NOMO-1 treated with dmso at 0.1 percent for 144 hours (cell line): Measurements from ENCODE around the gene VSNL1.

Source experiments
- DNase-seq: peaks from one replicate; lab custom pipeline; 2025; ENCODE audit not compliant: unreplicated experiment; lab: John Stamatoyannopoulos, UW

VSNL1 gene

GRCh38 chr2:17610521-17610920, 70.0 kb downstream of the VSNL1 start:
- no peak for DNase-seq

GRCh38 chr2:17611036-17611435, 70.5 kb downstream of the VSNL1 start:
- no peak for DNase-seq

- DNase-seq: no peak
These were observed 73.9 kb downstream of the VSNL1 start for GRCh38 chr2:17614174-17614930.

- no peak for DNase-seq
These were observed 74.7 kb downstream of the VSNL1 start for GRCh38 chr2:17615147-17615546.

- no peak for DNase-seq
These were observed 75.3 kb downstream of the VSNL1 start for GRCh38 chr2:17615728-17616351.

- no peak for DNase-seq
These were observed 75.9 kb downstream of the VSNL1 start for GRCh38 chr2:17616405-17616804.

GRCh38 chr2:17617516-17617915, 77.0 kb downstream of the VSNL1 start:
- DNase-seq: no peak

GRCh38 chr2:17617955-17618354, 77.5 kb downstream of the VSNL1 start:
- DNase-seq: no peak

- DNase-seq: no peak
These were observed 79.8 kb downstream of the VSNL1 start for GRCh38 chr2:17620280-17620679.

- DNase-seq: no peak
These were observed 80.3 kb downstream of the VSNL1 start for GRCh38 chr2:17620841-17621240.

GRCh38 chr2:17621781-17622180, 81.3 kb downstream of the VSNL1 start:
- DNase-seq: no peak

- no peak for DNase-seq
These were observed 85.0 kb downstream of the VSNL1 start for GRCh38 chr2:17625446-17625845.

GRCh38 chr2:17626986-17627385, 86.5 kb downstream of the VSNL1 start:
- DNase-seq: no peak

- no peak for DNase-seq
These were observed 86.9 kb downstream of the VSNL1 start for GRCh38 chr2:17627434-17627833.

- peak; percentile 8 for DNase-seq
These were observed 88.1 kb downstream of the VSNL1 start for GRCh38 chr2:17628349-17629261.

GRCh38 chr2:17630089-17630488, 89.6 kb downstream of the VSNL1 start:
- no peak for DNase-seq

GRCh38 chr2:17634997-17635396, 94.5 kb downstream of the VSNL1 start:
- no peak for DNase-seq

GRCh38 chr2:17636257-17636656, 95.8 kb downstream of the VSNL1 start:
- DNase-seq: no peak

- no peak for DNase-seq
These were observed 96.8 kb downstream of the VSNL1 start for GRCh38 chr2:17637131-17637906.

GRCh38 chr2:17638196-17638743, 97.8 kb downstream of the VSNL1 start:
- DNase-seq: no peak

- DNase-seq: no peak
These were observed 99.9 kb downstream of the VSNL1 start for GRCh38 chr2:17640406-17640805.
